Heart left ventricle (tissue), 16 donors: Measurements from ENCODE around the gene NR3C2. TPM values are rescaled to one million over a fixed set of nuclear protein-coding genes. Genes with fewer than 3 reads are reported as not detected.
A peak's percentile ranks its signal among the peaks of the same experiment; 100 is the strongest.

ENCODE experiments used
- ATAC-seq, 4 donors: fragments of 200-7000 bp; cut with Tn5 transposase; one replicate each; pipeline ENCODE4 v1.9.1; 2020 to 2022; ENCODE audit warnings: moderate library complexity in 4 of 4, mild to moderate bottlenecking in 3 of 4, moderate number of reproducible peaks in 1 of 4
- DNase-seq, 5 donors: peaks; one replicate each; pipeline ENCODE4 v3.0.0-alpha.2; 2020
- H3K27ac ChIP-seq, 12 donors: fragments of 200-600 bp; sonication (generic) in 4 of 12; one replicate each; pipeline versions ENCODE4 v1.5.0 to v1.8.0; 2016 to 2022; ENCODE audit warnings: mild to moderate bottlenecking in 2 of 12
- H3K27me3 ChIP-seq, 9 donors: fragments of 200-600 bp; sonication (generic) in 2 of 9; one replicate each; pipeline versions ENCODE4 v1.5.1 to v1.8.0; 2016 to 2022; ENCODE audit warnings: mild to moderate bottlenecking in 3 of 9
- H3K36me3 ChIP-seq, 9 donors: fragments of 200-600 bp; sonication (generic) in 2 of 9; one replicate each; pipeline versions ENCODE4 v1.5.0 to v1.8.0; 2018 to 2022; ENCODE audit warnings: mild to moderate bottlenecking in 2 of 9
- H3K4me1 ChIP-seq, 12 donors: fragments of 200-600 bp; sonication (generic) in 4 of 12; one replicate each; pipeline versions ENCODE4 v1.5.0 to v1.8.0; 2016 to 2022; ENCODE audit warnings: mild to moderate bottlenecking in 3 of 12
- H3K4me3 ChIP-seq, 12 donors: fragments of 200-600 bp; sonication (generic) in 4 of 12; one replicate each; pipeline versions ENCODE4 v1.5.0 to v1.8.0; 2017 to 2022; ENCODE audit warnings: mild to moderate bottlenecking in 9 of 12, moderate library complexity in 4 of 12
- H3K9me3 ChIP-seq, 12 donors: fragments of 200-600 bp; sonication (generic) in 4 of 12; one replicate each; pipeline versions ENCODE4 v1.5.0 to v1.8.0; 2016 to 2022; ENCODE audit warnings: mild to moderate bottlenecking in 1 of 12
- POLR2A ChIP-seq, 2 donors: fragments of 450-650 bp; IDR thresholded peaks; one replicate each; pipeline ENCODE4 v1.6.1; 2017; ENCODE audit warnings: antibody characterized with exemption in 2 of 2, mild to moderate bottlenecking in 2 of 2, moderate library complexity in 2 of 2
- WGBS, 4 donors: extraction: QIAGEN DNeasy Blood & Tissue Kit in 2 of 4; methylation state at CpG; one replicate each; pipeline versions ENCODE4 v1.1.5 to v1.1.7; 2013 to 2018; 5-methylcytosine and 5-hydroxymethylcytosine counted together
- intact Hi-C, 10 donors: fragments of 100-400 bp; cut with DNase I; formaldehyde crosslinking; loops; one replicate each; pipeline versions ENCODE4 v1.11.1 to v1.14.2; 2022
- polyA plus RNA-seq, 2 donors: library from polyadenylated mRNA; stranded (reverse); fragments of 200-250 nt; gene quantifications; one replicate each; pipeline ENCODE4 v1.2.3, GENCODE V29; 2013
- total RNA-seq, 9 donors: library from RNA; depleted of rRNA in 2 of 9; stranded (reverse); fragments of >200 nt in 2 of 9; fragmentation: NEBNext Ultra II Directional in 3 of 9; extraction: Animal tissue kit (Norgen Biotek cat#: 25700) in 3 of 9; gene quantifications; one replicate each; pipeline versions ENCODE4 v1.1.0 to v1.2.4, GENCODE V29; 2016 to 2023
- TF ChIP-seq, protein P1 (sequence below), 12 donors: fragments of 200-600 bp; sonication (generic) in 4 of 12; IDR thresholded peaks; one replicate each; pipeline versions ENCODE4 v1.5.0 to v1.8.0; 2018 to 2022; ENCODE audit warnings: antibody characterized with exemption in 12 of 12, mild to moderate bottlenecking in 5 of 12
- donor health status: ischemic (EF 13 %, LVEDD 7.1; RV severe dilation, severe dysfunction).
- donor health status: healthy with polysubstance abuse.
- donor health status: DM: no; HTN: yes; CAD: no.
- donor health status: DM: no; HTN: no; CAD: no.
- donor health status: ischemic (EF 25% LVEDD 6.9; RV normal size, moderate dysfunction).
- donor health status: ischemic (EF 25% LVEDD 5.7; RV mildly dilated, moderate dysfunction).
- donor health status: healthy.
- donor health status: DM: yes; HTN: yes; CAD: no.
- donor health status: ischemic (EF 35%, LVEDD 5.7; RV mildly dilated, moderate dysfunction).
- donor health status: nonischemic (EF 11% LVEDD 7.7; RV severe dilation, severe dysfunction).
- donor health status: DM: yes; HTN: yes; CAD: no.
- donor health status: PGD.
- donor health status: ischemic (EF 29% LVEDD 5.4; RV normal size, mild dysfunction).
- donor health status: nonischemic (EF 23%, LVEDD 6.1; RV moderate dilation, normal function).

Gene NR3C2
- total and polyA plus RNA-seq, 11 donors: 3.6 to 26.5 (median 18.4) TPM

GRCh38 chr4:148184922-148185321, 257.3 kb downstream of the NR3C2 start:
- H3K4me3 ChIP-seq: no peak overlapping the region
- TF ChIP-seq POLR2A (IDR thresholded peaks at IDR 0.05): no peak
- TF ChIP-seq, protein P1, sequence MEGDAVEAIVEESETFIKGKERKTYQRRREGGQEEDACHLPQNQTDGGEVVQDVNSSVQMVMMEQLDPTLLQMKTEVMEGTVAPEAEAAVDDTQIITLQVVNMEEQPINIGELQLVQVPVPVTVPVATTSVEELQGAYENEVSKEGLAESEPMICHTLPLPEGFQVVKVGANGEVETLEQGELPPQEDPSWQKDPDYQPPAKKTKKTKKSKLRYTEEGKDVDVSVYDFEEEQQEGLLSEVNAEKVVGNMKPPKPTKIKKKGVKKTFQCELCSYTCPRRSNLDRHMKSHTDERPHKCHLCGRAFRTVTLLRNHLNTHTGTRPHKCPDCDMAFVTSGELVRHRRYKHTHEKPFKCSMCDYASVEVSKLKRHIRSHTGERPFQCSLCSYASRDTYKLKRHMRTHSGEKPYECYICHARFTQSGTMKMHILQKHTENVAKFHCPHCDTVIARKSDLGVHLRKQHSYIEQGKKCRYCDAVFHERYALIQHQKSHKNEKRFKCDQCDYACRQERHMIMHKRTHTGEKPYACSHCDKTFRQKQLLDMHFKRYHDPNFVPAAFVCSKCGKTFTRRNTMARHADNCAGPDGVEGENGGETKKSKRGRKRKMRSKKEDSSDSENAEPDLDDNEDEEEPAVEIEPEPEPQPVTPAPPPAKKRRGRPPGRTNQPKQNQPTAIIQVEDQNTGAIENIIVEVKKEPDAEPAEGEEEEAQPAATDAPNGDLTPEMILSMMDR (IDR thresholded peaks at IDR 0.05): no peak
- peaks cover 0 to 3% (median 0%) of the 10 kb centered on the region in 12 donors for H3K9me3 ChIP-seq
- no peaks in the 10 kb centered on the region for H3K27me3 ChIP-seq
- H3K27ac ChIP-seq: no peak overlapping the region
- H3K36me3 ChIP-seq: peaks cover 0 to 8% (median 0%) of the 10 kb centered on the region in 9 donors
- 91 to 97% (median 97%) methylated on average over 4 of the region's 4 CpGs for WGBS, 4 donors
- intact Hi-C loops: no loop called here
- ATAC-seq (peak in 1 of 4 donors; percentile 24), DNase-seq (no peak)
- peaks cover 0 to 20% (median 0%) of the 10 kb centered on the region in 12 donors for H3K4me1 ChIP-seq

DNA sequence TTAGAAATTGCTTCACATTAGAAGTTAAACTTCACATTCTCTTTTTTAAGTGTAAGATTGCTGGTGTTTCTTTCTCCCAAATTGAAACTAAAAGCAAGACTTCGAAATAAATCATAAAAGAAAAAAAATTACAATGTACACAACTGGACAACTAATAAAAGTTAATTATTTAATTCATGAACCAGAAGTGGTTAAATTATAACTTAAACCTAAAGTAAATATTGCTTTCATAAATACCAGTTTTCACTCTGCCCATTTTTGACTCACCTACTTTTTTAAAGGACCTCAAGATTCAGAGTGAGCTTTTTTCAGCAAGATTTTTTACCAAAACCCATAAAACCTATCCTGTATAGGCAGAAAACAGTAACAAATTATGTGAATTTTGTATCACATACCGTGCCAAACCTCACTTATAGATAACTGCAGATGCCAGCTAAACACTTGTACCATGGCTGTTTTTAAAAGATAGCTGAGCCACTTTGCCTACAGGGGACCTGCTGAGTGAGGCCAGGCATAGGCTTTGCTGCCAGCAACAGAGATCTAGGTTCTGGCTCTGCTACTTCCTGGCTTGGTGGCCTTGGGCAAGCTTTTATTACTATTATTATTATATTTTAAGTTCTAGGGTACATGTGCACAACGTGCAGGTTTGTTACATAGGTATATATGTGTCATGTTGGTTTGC, 259.8 kb downstream of the NR3C2 start:
- no peak for DNase-seq
- ATAC-seq: peak in 1 of 4 donors; percentile 34
- Histone ChIP-seq H3K27me3 (no peaks in the 10 kb centered on the region), H3K27ac (no peak overlapping the region), H3K36me3 (peaks cover 0 to 8% (median 0%) of the 10 kb centered on the region in 9 donors), H3K9me3 (peaks cover 0 to 3% (median 0%) of the 10 kb centered on the region in 12 donors), H3K4me1 (peaks cover 0 to 25% (median 0%) of the 10 kb centered on the region in 12 donors), H3K4me3 (no peak overlapping the region)
- TF ChIP-seq, protein P1 (IDR thresholded peaks at IDR 0.05): no peak
- no peak for TF ChIP-seq POLR2A (IDR thresholded peaks at IDR 0.05)
- 66 to 77% (median 74%) methylated on average over 3 of the region's 3 CpGs for WGBS, 4 donors
- intact Hi-C loops: no loop called here

DNA sequence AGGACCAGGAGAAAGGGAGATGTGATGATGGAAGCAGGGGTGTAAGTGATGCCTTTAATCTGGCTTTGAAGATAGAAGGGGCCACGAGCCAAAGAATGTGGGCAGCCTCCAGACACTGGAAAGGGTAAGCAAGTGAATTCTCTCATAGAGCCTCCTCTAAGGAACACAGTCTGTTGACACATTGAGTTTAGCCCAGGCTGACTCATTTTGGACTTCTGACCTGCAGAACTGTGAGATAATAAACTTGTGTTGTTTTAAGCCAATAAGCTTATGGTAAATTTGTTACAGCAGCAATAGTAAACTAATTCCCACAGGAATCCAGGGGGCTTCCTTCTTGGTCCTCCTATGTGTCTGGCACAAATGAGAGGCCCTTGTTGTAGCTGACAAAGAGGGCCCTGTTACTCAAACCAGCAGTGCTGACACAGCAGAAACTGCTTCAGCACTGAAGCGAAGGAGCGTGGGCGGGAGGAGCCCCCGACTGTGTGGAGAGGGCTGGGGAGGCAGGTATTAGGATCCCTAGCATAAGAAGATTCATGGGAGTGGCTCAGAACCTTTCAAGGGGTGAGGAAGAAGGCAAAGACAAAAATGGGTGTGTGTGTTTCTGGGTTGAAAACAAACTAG, 268.7 kb downstream of the NR3C2 start:
- Histone ChIP-seq H3K9me3 (peaks cover 0 to 8% (median 0%) of the 10 kb centered on the region in 12 donors), H3K4me1 (peaks cover 0 to 12% (median 0%) of the 10 kb centered on the region in 12 donors), H3K27ac (no peak overlapping the region), H3K27me3 (no peaks in the 10 kb centered on the region), H3K36me3 (no peaks in the 10 kb centered on the region), H3K4me3 (no peak overlapping the region)
- ATAC-seq: peak in 1 of 4 donors; percentile 36
- intact Hi-C loops: no loop called here
- no peak for DNase-seq
- no peak for TF ChIP-seq POLR2A (IDR thresholded peaks at IDR 0.05)
- TF ChIP-seq, protein P1 (IDR thresholded peaks at IDR 0.05): no peak
- WGBS, 4 donors: 87 to 92% (median 90%) methylated on average over 5 of the region's 5 CpGs

DNA sequence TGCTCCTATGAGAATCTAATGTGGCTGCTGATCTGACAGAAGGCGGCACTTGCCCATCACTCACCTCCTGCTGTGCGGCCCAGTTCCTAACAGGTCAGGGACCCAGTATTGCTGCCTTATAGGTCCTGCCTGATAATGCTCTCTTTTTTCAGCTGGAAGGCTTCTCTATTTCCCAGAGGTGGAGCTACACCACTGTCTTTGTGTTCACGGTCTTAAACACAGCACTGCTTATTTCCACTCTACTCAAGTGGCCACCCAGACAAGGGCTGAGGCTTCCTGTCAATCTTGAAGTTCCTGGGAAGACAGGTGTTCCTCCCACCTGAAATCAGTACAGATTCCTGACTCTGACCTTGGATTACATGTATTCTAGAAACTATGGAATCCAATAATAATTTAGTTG, 270.6 kb downstream of the NR3C2 start:
- no peak overlapping the region for H3K4me3 ChIP-seq
- ATAC-seq (peak in 1 of 4 donors; percentile 13), DNase-seq (no peak)
- H3K36me3 ChIP-seq: no peaks in the 10 kb centered on the region
- no peaks in the 10 kb centered on the region for H3K27me3 ChIP-seq
- peaks cover 0 to 8% (median 0%) of the 10 kb centered on the region in 12 donors for H3K9me3 ChIP-seq
- 74 to 89% (median 83%) methylated on average over 3 of the region's 3 CpGs for WGBS, 4 donors
- H3K4me1 ChIP-seq: peaks cover 0 to 19% (median 2%) of the 10 kb centered on the region in 12 donors
- TF ChIP-seq, protein P1 (IDR thresholded peaks at IDR 0.05): no peak
- TF ChIP-seq POLR2A (IDR thresholded peaks at IDR 0.05): no peak
- H3K27ac ChIP-seq: no peak overlapping the region
- intact Hi-C loops: no loop called here
